H7 (cell line): ENCODE results near the gene TENM4. TPM values are rescaled to one million over a fixed set of nuclear protein-coding genes. Genes with fewer than 3 reads are reported as not detected.

Source experiments
- DNase-seq: peaks from one replicate; pipeline ENCODE4 v3.0.0; 2012
- H3K27me3 ChIP-seq: 2 replicates; pipeline ENCODE4 v1.6.0; 2011; ENCODE audit warnings: mild to moderate bottlenecking, low read length; ENCODE audit not compliant: control insufficient read depth, insufficient read depth
- H3K36me3 ChIP-seq: replicated peaks from 2 replicates; pipeline ENCODE4 v1.5.1; 2011; ENCODE audit warnings: low read length; ENCODE audit not compliant: control insufficient read depth, insufficient read depth
- H3K4me3 ChIP-seq: 2 replicates; pipeline ENCODE4 v1.5.1; 2011; ENCODE audit warnings: low read depth, mild to moderate bottlenecking, control low read depth, low read length, moderate library complexity; ENCODE audit not compliant: insufficient read depth
- total RNA-seq: library from RNA; depleted of rRNA; stranded (reverse); fragments of >200 nt; shearing (Covaris generic); gene quantifications from 2 replicates; pipeline ENCODE4 v1.2.3, GENCODE V29; 2014

TENM4 gene
- total RNA-seq, 1 experiment from 2014 or later: 29.6 TPM

DNA sequence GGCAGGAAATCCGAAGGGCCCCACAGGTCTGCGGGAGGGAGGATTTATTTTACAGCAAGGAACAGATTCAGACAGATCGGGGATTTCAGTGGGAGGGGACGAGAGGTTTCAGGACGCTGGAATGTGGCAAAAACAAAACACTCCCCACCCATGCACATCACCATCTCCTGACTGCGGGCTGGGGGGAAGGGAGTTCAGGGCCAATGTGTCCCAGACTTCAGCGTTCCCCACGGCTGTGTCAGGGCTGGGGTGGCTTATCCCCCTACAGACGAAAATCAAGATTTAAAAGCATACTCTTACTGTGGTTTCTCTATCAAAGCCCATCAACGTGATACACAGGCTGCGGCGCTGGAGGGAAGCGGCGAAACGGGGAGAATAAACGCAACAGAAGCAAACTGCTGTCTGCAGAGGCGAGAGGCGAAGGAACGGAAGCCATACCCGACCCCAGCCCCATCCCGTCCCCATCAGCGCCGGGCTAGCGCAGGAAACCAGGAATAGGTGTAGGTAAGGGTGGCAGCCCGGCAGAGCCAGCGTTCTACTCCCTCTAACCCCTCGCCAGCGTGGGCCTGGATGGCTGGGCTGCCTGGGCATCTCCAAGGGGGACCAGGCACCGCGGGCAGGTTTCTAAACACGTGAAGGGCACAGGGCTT is 2.7 kb downstream of the TENM4 start:
- Histone ChIP-seq H3K36me3 (no peaks in the 10 kb centered on the region), H3K4me3 (peak overlapping the region; percentile 86), H3K27me3 (peaks cover 86% of the 10 kb centered on the region; the same call in 1 of the 2 replicates)
- DNase-seq: peak; percentile 70

DNA sequence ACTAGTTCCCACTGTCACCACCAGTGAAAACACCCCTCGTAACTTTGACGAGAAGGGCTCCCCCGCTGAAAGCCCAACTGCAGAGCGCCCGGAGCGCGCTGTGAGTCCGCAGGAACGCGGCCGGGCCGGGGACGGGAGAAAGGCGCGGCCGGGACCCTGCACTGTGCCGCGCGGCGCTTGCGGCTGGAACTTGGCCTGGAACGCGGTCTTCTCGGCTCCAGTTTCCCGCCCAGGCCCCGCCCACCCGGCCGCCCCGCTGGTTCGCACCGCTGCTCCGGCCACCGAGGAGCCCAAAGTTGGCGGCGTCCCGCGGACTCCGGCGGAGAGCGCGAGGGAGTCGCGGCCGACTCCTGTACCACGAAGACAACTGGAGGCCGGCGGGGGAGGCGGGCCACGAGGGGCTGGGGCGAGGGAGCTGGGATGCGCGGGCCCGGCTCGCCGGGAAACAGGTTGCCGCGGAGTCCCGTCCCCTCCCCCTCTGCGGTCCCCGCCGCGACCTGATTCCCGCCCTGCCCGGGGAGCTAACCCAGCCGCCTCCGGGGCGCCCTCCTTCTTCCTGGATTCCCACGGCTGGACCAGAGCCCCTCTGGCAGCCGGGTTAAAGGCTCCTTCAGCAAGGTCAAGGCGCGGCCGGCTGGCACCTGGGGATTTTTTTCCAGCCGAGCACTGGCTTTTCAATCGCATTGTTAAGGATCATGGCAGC is 3.4 kb downstream of the TENM4 start:
- peak; percentile 92 for DNase-seq
- Histone ChIP-seq H3K36me3 (no peaks in the 10 kb centered on the region), H3K4me3 (peak overlapping the region; percentile 86), H3K27me3 (peaks cover 85% of the 10 kb centered on the region; the same call in 1 of the 2 replicates)

DNA sequence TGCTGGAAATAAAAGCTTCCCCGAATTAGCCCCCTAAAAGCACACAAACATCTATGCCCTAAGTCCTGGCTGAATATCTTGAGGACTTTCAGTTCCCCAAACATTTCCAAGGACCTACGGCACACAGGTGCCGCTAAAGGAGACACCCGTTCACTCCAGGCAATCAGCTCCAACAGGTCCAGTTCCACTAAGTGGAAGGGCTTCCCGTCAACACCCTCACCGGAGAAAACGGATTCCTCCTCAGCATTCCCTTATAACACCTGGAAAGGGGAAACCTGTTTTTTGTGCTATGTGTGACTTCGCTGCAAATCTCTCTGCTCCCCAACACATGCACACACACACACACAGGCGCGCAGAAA is 3.9 kb downstream of the TENM4 start:
- no peaks in the 10 kb centered on the region for H3K36me3 ChIP-seq
- peak overlapping the region; percentile 86 for H3K4me3 ChIP-seq
- peaks cover 79% of the 10 kb centered on the region; the same call in 1 of the 2 replicates for H3K27me3 ChIP-seq
- peak; percentile 34 for DNase-seq

DNA sequence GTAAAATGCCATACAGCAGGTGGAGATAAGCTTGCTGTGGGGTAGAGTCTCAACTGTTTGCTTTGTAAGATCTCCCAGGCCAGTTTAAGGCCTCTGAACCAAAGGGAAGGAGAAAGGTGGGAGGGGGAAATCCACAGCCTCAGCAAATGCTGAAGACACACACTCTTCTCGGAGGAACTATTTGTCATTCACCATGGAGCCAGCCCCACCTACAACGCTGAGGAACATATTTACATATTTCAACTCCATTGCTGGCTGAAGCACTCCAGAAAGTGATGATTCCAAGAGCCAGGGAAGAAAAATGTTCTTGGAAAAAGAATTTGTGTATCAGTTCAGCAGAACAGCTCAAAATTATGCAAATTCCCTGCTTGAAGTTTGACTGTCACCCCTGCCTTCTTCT is 6.5 kb downstream of the TENM4 start:
- no peak for DNase-seq
- Histone ChIP-seq H3K36me3 (no peaks in the 10 kb centered on the region), H3K4me3 (no peak overlapping the region), H3K27me3 (peaks cover 57% of the 10 kb centered on the region; the same call in 1 of the 2 replicates)

DNA sequence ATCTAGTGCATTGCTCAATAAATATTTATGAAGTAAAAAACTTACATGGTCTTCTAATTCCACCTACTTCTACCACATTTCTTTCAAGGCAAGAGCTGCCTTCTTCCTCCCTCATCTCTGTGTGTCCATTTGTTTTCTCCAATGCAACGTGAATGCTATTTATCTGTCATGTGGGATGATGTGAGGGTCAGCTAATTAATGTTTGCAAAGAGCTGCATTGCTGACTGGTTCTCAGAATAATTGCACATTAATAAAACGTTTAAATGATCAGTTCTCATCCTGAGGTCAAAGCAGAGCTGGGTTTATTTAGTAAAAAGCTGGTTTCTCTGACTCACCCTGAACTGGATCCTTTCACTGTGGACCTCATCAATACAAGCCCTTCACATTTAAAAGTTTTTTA is 8.7 kb downstream of the TENM4 start:
- Histone ChIP-seq H3K36me3 (no peaks in the 10 kb centered on the region), H3K4me3 (no peak overlapping the region), H3K27me3 (peaks cover 40% of the 10 kb centered on the region; the same call in 1 of the 2 replicates)
- no peak for DNase-seq

DNA sequence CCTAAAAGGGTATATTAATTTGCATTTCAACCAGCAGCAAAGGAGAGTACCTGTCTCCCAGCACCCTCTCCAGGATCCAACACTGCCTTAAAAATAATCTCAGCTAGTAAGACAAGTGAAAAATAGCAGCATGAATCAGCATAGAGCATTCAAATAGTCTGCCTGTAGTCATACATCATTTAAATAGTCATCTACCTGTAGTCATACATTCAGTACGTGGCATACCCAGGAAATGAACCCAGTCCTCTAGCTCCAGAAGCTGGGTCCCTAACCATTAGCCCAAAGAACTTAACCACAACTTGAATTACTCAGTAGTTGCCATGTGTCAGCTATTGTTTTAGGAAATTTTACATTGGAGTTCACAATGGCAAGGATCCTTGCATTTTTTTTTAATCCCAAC is 9.3 kb downstream of the TENM4 start:
- DNase-seq: no peak
- peaks cover 34% of the 10 kb centered on the region; the same call in 1 of the 2 replicates for H3K27me3 ChIP-seq

DNA sequence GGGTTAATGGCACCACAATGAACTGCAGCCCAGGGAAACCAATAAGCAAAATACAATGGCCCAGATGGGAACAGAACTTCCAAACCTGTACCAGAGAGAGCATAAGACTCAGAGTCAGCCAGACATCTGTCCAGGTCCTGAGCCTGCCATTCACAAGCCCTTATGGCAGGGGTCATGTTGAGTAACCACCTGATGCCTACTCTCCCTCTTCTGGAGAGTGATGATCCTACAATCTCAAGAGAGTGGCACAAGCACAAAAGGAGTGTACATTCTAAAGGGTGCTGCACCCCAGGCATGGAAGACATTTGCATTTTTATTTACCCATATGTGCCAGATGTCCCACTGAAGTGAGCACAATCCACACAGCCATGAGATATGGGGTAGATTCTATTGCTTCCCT is 10.6 kb downstream of the TENM4 start:
- H3K4me3 ChIP-seq: no peak overlapping the region
- DNase-seq: no peak
- peaks cover 21% of the 10 kb centered on the region; the same call in 1 of the 2 replicates for H3K27me3 ChIP-seq
- no peaks in the 10 kb centered on the region for H3K36me3 ChIP-seq

More for the DNA sequence above, 9.3 kb downstream of the TENM4 start:
- H3K4me3 ChIP-seq: no peak overlapping the region
- H3K36me3 ChIP-seq: no peaks in the 10 kb centered on the region

DNA sequence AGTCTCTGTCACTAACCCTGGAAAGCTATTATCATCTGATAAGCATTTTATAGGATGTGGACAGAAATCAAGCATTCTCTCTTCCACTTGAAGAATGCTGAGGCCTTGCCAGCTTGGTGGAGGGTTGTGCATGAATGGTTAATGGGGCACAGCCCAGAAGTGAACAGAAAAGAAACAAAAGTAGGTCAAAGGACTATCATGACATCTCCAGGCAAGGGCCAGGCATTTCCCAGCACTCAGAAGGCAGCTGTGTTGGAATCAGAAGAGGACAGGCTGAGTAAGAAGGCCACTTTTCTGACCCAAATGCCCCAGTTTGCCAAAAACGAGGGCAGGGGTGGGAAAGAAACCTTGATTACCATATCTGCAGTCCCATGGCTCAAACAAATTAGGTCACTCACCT is 12.4 kb downstream of the TENM4 start:
- H3K4me3 ChIP-seq: no peak overlapping the region
- DNase-seq: no peak
- no peaks in the 10 kb centered on the region for H3K36me3 ChIP-seq
- peaks cover 4% of the 10 kb centered on the region; the same call in 1 of the 2 replicates for H3K27me3 ChIP-seq

DNA sequence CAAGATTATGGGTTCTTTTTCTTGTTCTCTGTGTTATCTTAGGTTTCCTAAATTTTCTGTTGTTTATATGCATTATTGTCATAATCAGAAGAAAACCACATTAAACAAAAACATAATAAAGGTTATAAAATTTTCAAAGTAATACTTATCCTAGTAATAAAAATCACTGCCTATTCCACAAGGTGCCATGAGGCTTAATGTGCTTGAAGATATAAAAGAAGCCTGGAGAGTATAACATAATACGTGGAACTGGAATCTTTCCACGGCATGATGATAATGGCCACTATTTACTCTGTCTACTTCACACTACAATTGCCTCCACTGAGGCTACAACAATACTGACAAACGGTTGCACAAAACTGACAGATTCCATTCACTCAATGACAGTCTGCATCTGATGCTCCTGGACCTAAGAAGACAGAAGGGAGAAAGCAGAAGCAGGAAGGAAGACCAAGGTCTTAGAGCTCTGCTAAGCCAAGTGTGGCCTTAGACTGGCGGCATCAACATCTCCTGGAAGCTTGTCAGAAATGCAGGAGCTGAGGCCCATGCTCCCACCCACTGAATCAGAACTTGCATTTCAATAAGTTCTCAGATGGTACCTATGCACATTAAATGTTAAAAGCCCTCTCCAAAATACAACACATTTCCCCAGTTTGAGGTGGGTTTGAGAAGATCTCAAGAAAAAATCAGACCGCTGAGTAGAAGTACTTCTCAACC is 13.1 kb downstream of the TENM4 start:
- Histone ChIP-seq H3K36me3 (no peaks in the 10 kb centered on the region), H3K4me3 (no peak overlapping the region), H3K27me3 (no peaks in the 10 kb centered on the region; the same call in 1 of the 2 replicates)
- no peak for DNase-seq

DNA sequence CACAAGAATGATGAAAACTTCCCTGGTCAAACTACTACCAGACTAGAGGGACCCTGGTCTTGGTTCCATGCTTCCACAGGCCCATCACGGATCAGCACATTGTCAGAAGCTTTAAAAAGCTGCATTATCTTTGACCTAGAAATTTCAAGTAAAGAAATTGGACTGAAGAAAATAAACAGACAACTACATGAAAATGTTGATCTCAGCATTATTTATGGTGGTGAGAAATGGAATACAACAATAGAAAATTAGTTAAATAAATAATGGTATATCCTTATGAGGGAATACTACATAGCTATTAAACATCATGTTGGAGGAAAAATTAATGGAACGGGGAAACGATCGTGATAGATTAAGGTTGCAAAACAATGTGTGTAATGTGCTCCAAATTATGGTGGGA is 13.7 kb downstream of the TENM4 start:
- Histone ChIP-seq H3K4me3 (no peak overlapping the region), H3K27me3 (no peaks in the 10 kb centered on the region; the same call in 1 of the 2 replicates), H3K36me3 (no peaks in the 10 kb centered on the region)
- DNase-seq: no peak

DNA sequence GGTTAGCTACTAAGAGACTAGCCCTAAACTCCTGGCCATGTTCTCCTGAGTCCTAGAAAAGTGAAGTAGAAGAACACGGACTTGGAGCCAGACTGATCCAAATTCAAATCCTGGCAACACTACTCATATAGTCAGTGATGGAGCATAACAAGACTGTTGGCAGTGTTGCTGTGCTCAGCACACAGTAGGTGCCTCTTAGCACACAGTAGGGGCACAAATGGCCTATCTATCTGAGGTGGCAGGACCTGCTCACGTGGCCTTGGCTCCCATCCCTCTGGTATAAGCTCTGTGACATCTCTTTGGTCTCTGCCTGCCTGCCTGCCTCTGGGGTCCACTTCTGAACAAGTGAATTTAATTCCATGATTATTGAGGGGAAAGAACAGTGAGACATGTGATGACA is 15.4 kb downstream of the TENM4 start:
- H3K4me3 ChIP-seq: no peak overlapping the region
- H3K36me3 ChIP-seq: no peaks in the 10 kb centered on the region
- DNase-seq: no peak
- no peaks in the 10 kb centered on the region for H3K27me3 ChIP-seq

DNA sequence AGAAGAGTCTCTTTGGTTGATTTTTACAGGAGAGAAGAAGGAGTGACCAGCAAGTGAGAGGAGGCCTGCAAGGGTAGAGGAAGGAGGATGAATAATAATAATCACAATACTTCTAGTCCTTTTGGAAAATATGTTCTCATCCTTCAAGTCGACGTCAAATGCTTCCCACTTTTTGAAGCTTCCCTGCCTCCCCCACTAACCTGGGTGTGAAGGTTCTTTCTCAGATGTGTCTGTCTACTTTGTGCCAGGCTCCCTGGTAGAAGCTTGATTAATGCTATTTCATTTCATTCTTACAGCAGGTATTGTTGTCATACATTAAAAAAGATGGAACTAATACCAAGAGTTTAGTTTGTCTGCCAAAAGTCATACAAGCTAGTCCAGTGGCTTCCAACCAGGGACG is 17.1 kb downstream of the TENM4 start:
- H3K4me3 ChIP-seq: no peak overlapping the region
- H3K27me3 ChIP-seq: no peaks in the 10 kb centered on the region
- no peak for DNase-seq
- no peaks in the 10 kb centered on the region for H3K36me3 ChIP-seq

DNA sequence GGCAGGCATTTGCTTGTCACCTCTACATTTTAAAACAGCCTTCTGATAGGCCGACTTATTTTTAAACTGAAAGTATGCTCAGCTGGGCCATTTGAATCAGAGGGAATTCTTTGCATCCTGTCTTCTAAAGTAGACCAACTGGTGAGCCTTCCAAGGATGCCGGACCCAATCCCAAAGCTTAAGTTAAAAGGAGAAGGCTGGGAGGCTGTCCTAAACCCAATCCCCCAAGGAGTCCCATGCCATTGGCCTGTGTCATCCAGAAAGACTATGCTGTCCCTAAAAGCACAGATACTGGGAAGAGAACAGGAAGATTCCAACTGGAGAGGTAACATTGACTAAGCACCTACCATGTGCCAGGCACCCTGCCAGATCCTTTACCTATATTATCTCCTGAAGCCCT is 18.0 kb downstream of the TENM4 start:
- no peaks in the 10 kb centered on the region for H3K27me3 ChIP-seq
- DNase-seq: no peak
- no peaks in the 10 kb centered on the region for H3K36me3 ChIP-seq
- no peak overlapping the region for H3K4me3 ChIP-seq

DNA sequence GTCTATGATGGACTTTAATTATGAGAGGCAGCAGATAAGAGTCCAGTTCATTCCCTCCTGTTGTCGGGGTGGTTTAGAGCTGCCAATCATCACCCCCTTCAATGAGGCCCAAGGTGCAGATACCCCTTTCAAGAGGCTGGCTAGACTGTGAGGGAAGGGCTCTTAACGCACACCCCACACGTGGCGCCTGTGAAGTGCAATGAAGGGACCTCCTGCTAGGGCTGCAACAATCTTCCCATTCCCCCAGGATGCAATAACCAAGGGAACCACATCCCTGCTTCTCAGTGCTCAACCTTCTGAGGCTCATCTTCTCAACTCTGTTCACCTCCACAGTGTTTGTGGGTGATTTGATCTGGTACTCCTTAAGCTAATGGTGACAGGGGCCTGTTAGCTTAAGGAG is 19.0 kb downstream of the TENM4 start:
- Histone ChIP-seq H3K4me3 (no peak overlapping the region), H3K36me3 (no peaks in the 10 kb centered on the region), H3K27me3 (no peaks in the 10 kb centered on the region)
- no peak for DNase-seq

DNA sequence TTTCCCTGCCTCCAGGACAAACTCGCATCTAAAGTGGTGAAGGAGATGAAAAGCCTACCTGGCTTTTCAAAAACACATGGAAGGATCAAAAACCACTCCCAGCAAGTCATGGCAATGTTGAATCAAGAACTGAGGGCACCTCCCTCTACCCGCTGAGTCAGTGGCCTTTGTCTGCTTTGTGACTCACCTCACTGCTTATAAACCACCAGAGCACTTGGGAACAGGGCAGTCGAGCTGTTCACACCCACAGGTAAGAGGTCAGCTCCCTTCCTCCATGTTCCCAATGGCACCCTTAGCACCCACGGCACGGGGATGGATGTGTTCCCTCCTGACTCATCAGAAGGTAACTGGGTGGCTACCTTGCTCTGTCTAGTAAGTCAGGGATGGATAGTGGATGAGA is 21.7 kb downstream of the TENM4 start:
- H3K36me3 ChIP-seq: no peaks in the 10 kb centered on the region
- H3K27me3 ChIP-seq: no peaks in the 10 kb centered on the region
- H3K4me3 ChIP-seq: no peak overlapping the region
- no peak for DNase-seq
